Caco-2 (cell line): Measurements from ENCODE around the gene TAF11L10. TPM values are rescaled to one million over a fixed set of nuclear protein-coding genes. Genes with fewer than 3 reads are reported as not detected.
"Not testable (repeated sequence)": the region's sequence is repeated elsewhere in the genome, so short reads cannot be mapped to it uniquely, and the experiment has no call there.

Experiments
- Bru-seq: library from RNA; stranded (reverse); fragments of 400-500 nt; gene quantifications from one replicate; lab custom pipeline; 2021; lab: Mats Ljungman, UMichigan
- BruChase-seq, 2 experiments: library from RNA; stranded (reverse); fragments of 400-500 nt; gene quantifications; one replicate each; lab custom pipeline; 2021; lab: Mats Ljungman, UMichigan
- BruUV-seq: library from RNA; stranded (reverse); fragments of 400-500 nt; replicated peaks from 2 replicates; lab custom pipeline; 2021; lab: Mats Ljungman, UMichigan
- CTCF ChIA-PET: fragments of 300-600 bp; sonication (Branson Sonifier 250); formaldehyde crosslinking; loops from one replicate; lab custom pipeline; 2022; ENCODE audit warnings: antibody characterized with exemption; lab: Charles Lee
- POLR2A ChIA-PET: fragments of 300-600 bp; sonication (Branson Sonifier 250); formaldehyde crosslinking; loops from one replicate; lab custom pipeline; 2022; ENCODE audit warnings: antibody characterized with exemption; lab: Charles Lee
- DNase-seq, 2 experiments: peaks; one replicate each; pipeline versions ENCODE4 v3.0.0 to v3.0.0-alpha.2; 2020 to 2022
- H3K27me3 ChIP-seq: replicated peaks from 2 replicates; pipeline ENCODE4 v1.6.0; 2011; ENCODE audit warnings: low read length; ENCODE audit not compliant: control insufficient read depth, insufficient read depth
- H3K36me3 ChIP-seq: 2 replicates; pipeline ENCODE4 v1.5.1; 2011; ENCODE audit warnings: low read length; ENCODE audit not compliant: control insufficient read depth, insufficient read depth
- H3K4me1 ChIP-seq: fragments of 250-450 bp; sonication (Bioruptor Pico); 2 replicates; pipeline ENCODE4 v1.5.1; 2020; ENCODE audit warnings: mild to moderate bottlenecking
- H3K4me3 ChIP-seq: 2 replicates; pipeline ENCODE4 v1.5.1; 2011; ENCODE audit warnings: low read depth, mild to moderate bottlenecking, control low read depth, low read length
- H3K9me3 ChIP-seq: fragments of 250-450 bp; sonication (Bioruptor Pico); 2 replicates; pipeline ENCODE4 v1.5.1; 2020; ENCODE audit warnings: mild to moderate bottlenecking, moderate library complexity
- H3K27ac Mint-ChIP-seq: one replicate; pipeline ENCODE4 v1.8.0; 2022; ENCODE audit warnings: mixed read lengths; ENCODE audit not compliant: unreplicated experiment
- H3K27me3 Mint-ChIP-seq: one replicate; pipeline ENCODE4 v1.8.0; 2022; ENCODE audit warnings: mixed read lengths; ENCODE audit not compliant: insufficient read depth, unreplicated experiment
- H3K36me3 Mint-ChIP-seq: one replicate; pipeline ENCODE4 v1.8.0; 2022; ENCODE audit warnings: mild to moderate bottlenecking, mixed read lengths; ENCODE audit not compliant: insufficient read depth, unreplicated experiment
- H3K4me1 Mint-ChIP-seq: one replicate; pipeline ENCODE4 v1.8.0; 2022; ENCODE audit warnings: low read depth, mixed read lengths; ENCODE audit not compliant: unreplicated experiment
- H3K4me3 Mint-ChIP-seq: one replicate; pipeline ENCODE4 v1.8.0; 2022; ENCODE audit warnings: mild to moderate bottlenecking, moderate library complexity, mixed read lengths; ENCODE audit not compliant: unreplicated experiment
- H3K9me3 Mint-ChIP-seq: one replicate; pipeline ENCODE4 v1.8.0; 2022; ENCODE audit warnings: mixed read lengths; ENCODE audit not compliant: unreplicated experiment
- intact Hi-C: fragments of 100-400 bp; cut with micrococcal nuclease; formaldehyde crosslinking; loops from one replicate; pipeline ENCODE4 v1.10.0; 2022; ENCODE audit not compliant: unreplicated experiment
- long read RNA-seq: library from polyadenylated mRNA; stranded (forward); transcript quantifications from one replicate; pipeline ENCODE4 v2.0.0, GENCODE V29; 2022
- total RNA-seq: library from RNA; stranded (reverse); gene quantifications from 2 replicates; pipeline ENCODE4 v1.2.3, GENCODE V29; 2022
- TF ChIP-seq, protein P1 (sequence below), 2 experiments: fragments of 200-600 bp in 1 of 2; IDR thresholded peaks; 1 replicate in 1 of 2; 2 replicates in 1 of 2; pipeline versions ENCODE4 v1.5.1 to v1.8.0; 2011 to 2022; ENCODE audit warnings: antibody characterized with exemption in 1 of 2, control low read depth in 1 of 2, inconsistent platforms in 1 of 2, low read depth in 1 of 2, low read length in 1 of 2, mild to moderate bottlenecking in 1 of 2, moderate library complexity in 1 of 2; ENCODE audit not compliant: insufficient read depth in 1 of 2, severe bottlenecking in 1 of 2, unreplicated experiment in 1 of 2

TAF11L10 gene
- total RNA-seq (not detected in 2 replicates), Bru-seq, nascent RNA (not detected), BruChase-seq, experiment 1, labeled RNA remaining after a 2-hour chase (not detected), BruChase-seq, experiment 2, labeled RNA remaining after a 6-hour chase (not detected)
- long read RNA-seq = 0 reads

DNA sequence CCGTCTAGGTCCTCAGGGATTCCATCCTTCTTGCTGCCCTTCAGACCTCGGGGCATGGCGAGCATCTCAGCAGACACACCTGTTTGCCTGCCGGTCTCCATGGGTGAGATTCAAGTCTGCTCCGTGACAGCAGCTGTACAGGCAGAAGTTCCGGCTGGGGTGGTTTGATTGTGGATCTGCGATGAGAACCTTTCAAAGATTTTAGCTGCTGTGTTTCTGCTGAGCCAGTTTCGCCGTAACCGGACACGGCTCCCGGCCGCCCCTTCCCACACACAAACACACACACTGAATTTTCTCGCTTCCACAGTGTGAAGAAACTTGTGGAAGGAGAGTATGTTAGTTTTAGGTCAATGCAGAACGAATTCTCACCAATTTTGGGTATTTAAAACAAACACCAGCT, at the start of gene TAF11L10:
Gene TAF11L10 (minus strand): TSS at position 101 of the 400 bp plus-strand sequence.
- H3K36me3 ChIP-seq, intact Hi-C loops, H3K4me1 ChIP-seq, H3K9me3 Mint-ChIP-seq, H3K4me1 Mint-ChIP-seq, H3K36me3 Mint-ChIP-seq, BruUV-seq, H3K27me3 ChIP-seq, DNase-seq, H3K4me3 Mint-ChIP-seq, H3K27ac Mint-ChIP-seq, H3K27me3 Mint-ChIP-seq, H3K4me3 ChIP-seq, H3K9me3 ChIP-seq, POLR2A ChIA-PET, CTCF ChIA-PET: not testable (repeated sequence)

GRCh38 chr5:17634160-17634559, 36.5 kb upstream of the TAF11L10 start, which contains the start of gene TAF11L14:
TAF11L14 (plus strand) TSS chr5:17634460.
- no TSS peak for BruUV-seq
- no peak for DNase-seq
- Mint-ChIP-seq H3K4me3 (no peak within 1 kb of the TSS), H3K36me3 (no peaks in the 10 kb centered on the region), H3K27me3 (peaks cover 7% of the 10 kb centered on the region), H3K27ac (no peak within 1 kb of the TSS), H3K9me3 (no peaks in the 10 kb centered on the region), H3K4me1 (no peaks in the 10 kb centered on the region)
- no peak within 1 kb of the TSS for H3K4me3 ChIP-seq
- TF ChIP-seq, protein P1, sequence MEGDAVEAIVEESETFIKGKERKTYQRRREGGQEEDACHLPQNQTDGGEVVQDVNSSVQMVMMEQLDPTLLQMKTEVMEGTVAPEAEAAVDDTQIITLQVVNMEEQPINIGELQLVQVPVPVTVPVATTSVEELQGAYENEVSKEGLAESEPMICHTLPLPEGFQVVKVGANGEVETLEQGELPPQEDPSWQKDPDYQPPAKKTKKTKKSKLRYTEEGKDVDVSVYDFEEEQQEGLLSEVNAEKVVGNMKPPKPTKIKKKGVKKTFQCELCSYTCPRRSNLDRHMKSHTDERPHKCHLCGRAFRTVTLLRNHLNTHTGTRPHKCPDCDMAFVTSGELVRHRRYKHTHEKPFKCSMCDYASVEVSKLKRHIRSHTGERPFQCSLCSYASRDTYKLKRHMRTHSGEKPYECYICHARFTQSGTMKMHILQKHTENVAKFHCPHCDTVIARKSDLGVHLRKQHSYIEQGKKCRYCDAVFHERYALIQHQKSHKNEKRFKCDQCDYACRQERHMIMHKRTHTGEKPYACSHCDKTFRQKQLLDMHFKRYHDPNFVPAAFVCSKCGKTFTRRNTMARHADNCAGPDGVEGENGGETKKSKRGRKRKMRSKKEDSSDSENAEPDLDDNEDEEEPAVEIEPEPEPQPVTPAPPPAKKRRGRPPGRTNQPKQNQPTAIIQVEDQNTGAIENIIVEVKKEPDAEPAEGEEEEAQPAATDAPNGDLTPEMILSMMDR (IDR thresholded peaks at IDR 0.05; ENCODE audit: insufficient read depth in 1 of 2, low read depth in 1 of 2, low read length in 1 of 2, severe bottlenecking in 1 of 2, unreplicated experiment in 1 of 2) = no peak
- no peaks in the 10 kb centered on the region for H3K9me3 ChIP-seq
- POLR2A ChIA-PET = no interaction called here
- no peaks in the 10 kb centered on the region for H3K27me3 ChIP-seq
- no peaks in the 10 kb centered on the region for H3K36me3 ChIP-seq
- CTCF ChIA-PET = no interaction called here
- intact Hi-C loops = no loop called here
- no peaks in the 10 kb centered on the region for H3K4me1 ChIP-seq

GRCh38 chr5:17631788-17632187, 34.2 kb upstream of the TAF11L10 start, which contains the start of gene TAF11L13:
TAF11L13 (plus strand) TSS chr5:17632088.
- H3K9me3 ChIP-seq, H3K27me3 Mint-ChIP-seq, H3K9me3 Mint-ChIP-seq, H3K4me1 ChIP-seq, DNase-seq, H3K27ac Mint-ChIP-seq, H3K36me3 Mint-ChIP-seq, H3K27me3 ChIP-seq, BruUV-seq, H3K4me3 ChIP-seq, H3K4me1 Mint-ChIP-seq, H3K36me3 ChIP-seq, POLR2A ChIA-PET, intact Hi-C loops, CTCF ChIA-PET, H3K4me3 Mint-ChIP-seq: not testable (repeated sequence)

- H3K27me3 Mint-ChIP-seq = no peaks in the 10 kb centered on the region
- TF ChIP-seq, protein P1 (IDR thresholded peaks at IDR 0.05; ENCODE audit: insufficient read depth in 1 of 2, low read depth in 1 of 2, low read length in 1 of 2, severe bottlenecking in 1 of 2, unreplicated experiment in 1 of 2) = no peak
- H3K27ac Mint-ChIP-seq = no peak overlapping the region
- BruUV-seq = no TSS peak
- ChIA-PET CTCF (no interaction called here), POLR2A (no interaction called here)
- no peaks in the 10 kb centered on the region for H3K36me3 ChIP-seq
- H3K27me3 ChIP-seq = no peaks in the 10 kb centered on the region
- no peak overlapping the region for H3K4me3 ChIP-seq
- no peaks in the 10 kb centered on the region for H3K9me3 Mint-ChIP-seq
- H3K4me1 Mint-ChIP-seq = no peaks in the 10 kb centered on the region
- H3K4me3 Mint-ChIP-seq = no peak overlapping the region
- intact Hi-C loops = no loop called here
- H3K9me3 ChIP-seq = no peaks in the 10 kb centered on the region
- H3K4me1 ChIP-seq = no peaks in the 10 kb centered on the region
- DNase-seq = no peak
- H3K36me3 Mint-ChIP-seq = no peaks in the 10 kb centered on the region
Observed at GRCh38 chr5:17625686-17626085, 28.1 kb upstream of the TAF11L10 start.
